ENCODE results near the gene CARS2. TPM values are rescaled to one million over a fixed set of nuclear protein-coding genes. Genes with fewer than 3 reads are reported as not detected.

The CARS2 gene
- total and polyA plus RNA-seq, 2 experiments from 2014 or later: 39.0 to 53.5 TPM

DNA sequence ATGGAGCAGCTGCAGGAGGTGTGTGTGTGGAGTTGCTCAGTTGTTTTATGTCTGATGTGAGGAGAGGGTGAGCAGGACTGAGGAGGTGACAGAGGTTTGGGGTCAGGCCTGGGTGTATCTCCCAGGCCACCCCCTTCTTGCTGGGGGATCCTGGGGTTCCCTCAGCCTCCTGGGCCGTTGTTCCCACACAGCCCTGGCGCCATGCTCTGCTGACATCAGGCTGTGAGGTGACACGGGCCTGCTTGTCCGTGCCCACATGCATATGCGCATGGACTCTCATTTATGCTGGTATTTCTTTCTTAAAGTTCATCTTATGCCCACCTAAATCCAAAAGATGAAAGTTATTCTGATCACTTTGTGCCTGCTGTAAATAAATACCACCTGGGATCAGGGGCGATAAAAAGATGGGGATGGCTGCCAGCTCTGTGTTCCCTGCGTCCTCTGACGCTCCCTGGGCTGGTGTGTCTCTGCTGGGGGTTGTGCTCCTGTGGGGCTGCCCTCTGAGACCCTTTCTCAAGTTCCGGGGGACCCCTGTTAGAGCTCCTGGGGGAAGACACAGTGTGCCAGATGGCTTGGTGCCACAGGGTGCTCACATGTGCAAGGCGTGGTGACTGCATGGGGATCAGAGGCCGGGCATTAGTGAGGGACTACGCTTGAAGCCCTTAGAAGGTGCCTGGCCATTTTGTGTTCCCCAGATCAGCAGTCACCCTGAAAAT lies 78.0 kb downstream of the CARS2 start:
- Histone ChIP-seq H3K27ac (ENCODE audit: low read depth) (no peak overlapping the region), H3K9me2 (ENCODE audit: insufficient read depth) (no peaks in the 10 kb centered on the region), H3K36me3 (ENCODE audit: insufficient read depth) (no peaks in the 10 kb centered on the region), H3K27me3 (ENCODE audit: insufficient read depth) (no peaks in the 10 kb centered on the region), H3F3A (replicated peaks; ENCODE audit: low read depth) (no peaks in the 10 kb centered on the region), H3K4me2 (no peak overlapping the region), H3K79me2 (replicated peaks; ENCODE audit: insufficient read depth) (peaks cover 88% of the 10 kb centered on the region), H4K20me1 (replicated peaks; ENCODE audit: insufficient read depth) (peaks cover 28% of the 10 kb centered on the region), H3K4me1 (ENCODE audit: insufficient read depth) (no peaks in the 10 kb centered on the region), H3K4me3 (no peak overlapping the region), H2AFZ (no peak overlapping the region)
- no peak overlapping the region for H3K4me3 Mint-ChIP-seq
- peaks cover 9% of the 10 kb centered on the region; the same call in 2 of the 3 replicates for H3K4me1 Mint-ChIP-seq
- TF ChIP-seq JUNB (IDR thresholded peaks at IDR 0.05; ENCODE audit: unreplicated experiment): no peak
- no peak for TF ChIP-seq EZH2phosphoT487 (IDR thresholded peaks at IDR 0.05; ENCODE audit: unreplicated experiment)
- TF ChIP-seq, protein P1, sequence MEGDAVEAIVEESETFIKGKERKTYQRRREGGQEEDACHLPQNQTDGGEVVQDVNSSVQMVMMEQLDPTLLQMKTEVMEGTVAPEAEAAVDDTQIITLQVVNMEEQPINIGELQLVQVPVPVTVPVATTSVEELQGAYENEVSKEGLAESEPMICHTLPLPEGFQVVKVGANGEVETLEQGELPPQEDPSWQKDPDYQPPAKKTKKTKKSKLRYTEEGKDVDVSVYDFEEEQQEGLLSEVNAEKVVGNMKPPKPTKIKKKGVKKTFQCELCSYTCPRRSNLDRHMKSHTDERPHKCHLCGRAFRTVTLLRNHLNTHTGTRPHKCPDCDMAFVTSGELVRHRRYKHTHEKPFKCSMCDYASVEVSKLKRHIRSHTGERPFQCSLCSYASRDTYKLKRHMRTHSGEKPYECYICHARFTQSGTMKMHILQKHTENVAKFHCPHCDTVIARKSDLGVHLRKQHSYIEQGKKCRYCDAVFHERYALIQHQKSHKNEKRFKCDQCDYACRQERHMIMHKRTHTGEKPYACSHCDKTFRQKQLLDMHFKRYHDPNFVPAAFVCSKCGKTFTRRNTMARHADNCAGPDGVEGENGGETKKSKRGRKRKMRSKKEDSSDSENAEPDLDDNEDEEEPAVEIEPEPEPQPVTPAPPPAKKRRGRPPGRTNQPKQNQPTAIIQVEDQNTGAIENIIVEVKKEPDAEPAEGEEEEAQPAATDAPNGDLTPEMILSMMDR (conservative IDR thresholded peaks at IDR 0.05; ENCODE audit: low read depth in 2 of 2): no peak
- no peak for TF ChIP-seq ZNF114 (CRISPR knock-in tag; IDR thresholded peaks at IDR 0.05)
- no peak for TF ChIP-seq STAT1 (IDR thresholded peaks at IDR 0.05; ENCODE audit: unreplicated experiment)
- TF ChIP-seq, protein P2, sequence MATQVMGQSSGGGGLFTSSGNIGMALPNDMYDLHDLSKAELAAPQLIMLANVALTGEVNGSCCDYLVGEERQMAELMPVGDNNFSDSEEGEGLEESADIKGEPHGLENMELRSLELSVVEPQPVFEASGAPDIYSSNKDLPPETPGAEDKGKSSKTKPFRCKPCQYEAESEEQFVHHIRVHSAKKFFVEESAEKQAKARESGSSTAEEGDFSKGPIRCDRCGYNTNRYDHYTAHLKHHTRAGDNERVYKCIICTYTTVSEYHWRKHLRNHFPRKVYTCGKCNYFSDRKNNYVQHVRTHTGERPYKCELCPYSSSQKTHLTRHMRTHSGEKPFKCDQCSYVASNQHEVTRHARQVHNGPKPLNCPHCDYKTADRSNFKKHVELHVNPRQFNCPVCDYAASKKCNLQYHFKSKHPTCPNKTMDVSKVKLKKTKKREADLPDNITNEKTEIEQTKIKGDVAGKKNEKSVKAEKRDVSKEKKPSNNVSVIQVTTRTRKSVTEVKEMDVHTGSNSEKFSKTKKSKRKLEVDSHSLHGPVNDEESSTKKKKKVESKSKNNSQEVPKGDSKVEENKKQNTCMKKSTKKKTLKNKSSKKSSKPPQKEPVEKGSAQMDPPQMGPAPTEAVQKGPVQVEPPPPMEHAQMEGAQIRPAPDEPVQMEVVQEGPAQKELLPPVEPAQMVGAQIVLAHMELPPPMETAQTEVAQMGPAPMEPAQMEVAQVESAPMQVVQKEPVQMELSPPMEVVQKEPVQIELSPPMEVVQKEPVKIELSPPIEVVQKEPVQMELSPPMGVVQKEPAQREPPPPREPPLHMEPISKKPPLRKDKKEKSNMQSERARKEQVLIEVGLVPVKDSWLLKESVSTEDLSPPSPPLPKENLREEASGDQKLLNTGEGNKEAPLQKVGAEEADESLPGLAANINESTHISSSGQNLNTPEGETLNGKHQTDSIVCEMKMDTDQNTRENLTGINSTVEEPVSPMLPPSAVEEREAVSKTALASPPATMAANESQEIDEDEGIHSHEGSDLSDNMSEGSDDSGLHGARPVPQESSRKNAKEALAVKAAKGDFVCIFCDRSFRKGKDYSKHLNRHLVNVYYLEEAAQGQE (IDR thresholded peaks at IDR 0.05; ENCODE audit: unreplicated experiment): no peak
- TF ChIP-seq EZH2 (IDR thresholded peaks at IDR 0.05; ENCODE audit: low read depth, unreplicated experiment): no peak
- TF ChIP-seq ZNF331 (CRISPR knock-in tag; IDR thresholded peaks at IDR 0.05; ENCODE audit: low read depth): no peak
- TF ChIP-seq, protein P3, sequence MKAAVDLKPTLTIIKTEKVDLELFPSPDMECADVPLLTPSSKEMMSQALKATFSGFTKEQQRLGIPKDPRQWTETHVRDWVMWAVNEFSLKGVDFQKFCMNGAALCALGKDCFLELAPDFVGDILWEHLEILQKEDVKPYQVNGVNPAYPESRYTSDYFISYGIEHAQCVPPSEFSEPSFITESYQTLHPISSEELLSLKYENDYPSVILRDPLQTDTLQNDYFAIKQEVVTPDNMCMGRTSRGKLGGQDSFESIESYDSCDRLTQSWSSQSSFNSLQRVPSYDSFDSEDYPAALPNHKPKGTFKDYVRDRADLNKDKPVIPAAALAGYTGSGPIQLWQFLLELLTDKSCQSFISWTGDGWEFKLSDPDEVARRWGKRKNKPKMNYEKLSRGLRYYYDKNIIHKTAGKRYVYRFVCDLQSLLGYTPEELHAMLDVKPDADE (IDR thresholded peaks at IDR 0.05): no peak
- no peak for TF ChIP-seq CREB1 (CRISPR knock-in tag; IDR thresholded peaks at IDR 0.05; ENCODE audit: low read depth)
- TF ChIP-seq POLR2AphosphoS5 (IDR thresholded peaks at IDR 0.05; ENCODE audit: low read depth): no peak
- TF ChIP-seq, protein P4, sequence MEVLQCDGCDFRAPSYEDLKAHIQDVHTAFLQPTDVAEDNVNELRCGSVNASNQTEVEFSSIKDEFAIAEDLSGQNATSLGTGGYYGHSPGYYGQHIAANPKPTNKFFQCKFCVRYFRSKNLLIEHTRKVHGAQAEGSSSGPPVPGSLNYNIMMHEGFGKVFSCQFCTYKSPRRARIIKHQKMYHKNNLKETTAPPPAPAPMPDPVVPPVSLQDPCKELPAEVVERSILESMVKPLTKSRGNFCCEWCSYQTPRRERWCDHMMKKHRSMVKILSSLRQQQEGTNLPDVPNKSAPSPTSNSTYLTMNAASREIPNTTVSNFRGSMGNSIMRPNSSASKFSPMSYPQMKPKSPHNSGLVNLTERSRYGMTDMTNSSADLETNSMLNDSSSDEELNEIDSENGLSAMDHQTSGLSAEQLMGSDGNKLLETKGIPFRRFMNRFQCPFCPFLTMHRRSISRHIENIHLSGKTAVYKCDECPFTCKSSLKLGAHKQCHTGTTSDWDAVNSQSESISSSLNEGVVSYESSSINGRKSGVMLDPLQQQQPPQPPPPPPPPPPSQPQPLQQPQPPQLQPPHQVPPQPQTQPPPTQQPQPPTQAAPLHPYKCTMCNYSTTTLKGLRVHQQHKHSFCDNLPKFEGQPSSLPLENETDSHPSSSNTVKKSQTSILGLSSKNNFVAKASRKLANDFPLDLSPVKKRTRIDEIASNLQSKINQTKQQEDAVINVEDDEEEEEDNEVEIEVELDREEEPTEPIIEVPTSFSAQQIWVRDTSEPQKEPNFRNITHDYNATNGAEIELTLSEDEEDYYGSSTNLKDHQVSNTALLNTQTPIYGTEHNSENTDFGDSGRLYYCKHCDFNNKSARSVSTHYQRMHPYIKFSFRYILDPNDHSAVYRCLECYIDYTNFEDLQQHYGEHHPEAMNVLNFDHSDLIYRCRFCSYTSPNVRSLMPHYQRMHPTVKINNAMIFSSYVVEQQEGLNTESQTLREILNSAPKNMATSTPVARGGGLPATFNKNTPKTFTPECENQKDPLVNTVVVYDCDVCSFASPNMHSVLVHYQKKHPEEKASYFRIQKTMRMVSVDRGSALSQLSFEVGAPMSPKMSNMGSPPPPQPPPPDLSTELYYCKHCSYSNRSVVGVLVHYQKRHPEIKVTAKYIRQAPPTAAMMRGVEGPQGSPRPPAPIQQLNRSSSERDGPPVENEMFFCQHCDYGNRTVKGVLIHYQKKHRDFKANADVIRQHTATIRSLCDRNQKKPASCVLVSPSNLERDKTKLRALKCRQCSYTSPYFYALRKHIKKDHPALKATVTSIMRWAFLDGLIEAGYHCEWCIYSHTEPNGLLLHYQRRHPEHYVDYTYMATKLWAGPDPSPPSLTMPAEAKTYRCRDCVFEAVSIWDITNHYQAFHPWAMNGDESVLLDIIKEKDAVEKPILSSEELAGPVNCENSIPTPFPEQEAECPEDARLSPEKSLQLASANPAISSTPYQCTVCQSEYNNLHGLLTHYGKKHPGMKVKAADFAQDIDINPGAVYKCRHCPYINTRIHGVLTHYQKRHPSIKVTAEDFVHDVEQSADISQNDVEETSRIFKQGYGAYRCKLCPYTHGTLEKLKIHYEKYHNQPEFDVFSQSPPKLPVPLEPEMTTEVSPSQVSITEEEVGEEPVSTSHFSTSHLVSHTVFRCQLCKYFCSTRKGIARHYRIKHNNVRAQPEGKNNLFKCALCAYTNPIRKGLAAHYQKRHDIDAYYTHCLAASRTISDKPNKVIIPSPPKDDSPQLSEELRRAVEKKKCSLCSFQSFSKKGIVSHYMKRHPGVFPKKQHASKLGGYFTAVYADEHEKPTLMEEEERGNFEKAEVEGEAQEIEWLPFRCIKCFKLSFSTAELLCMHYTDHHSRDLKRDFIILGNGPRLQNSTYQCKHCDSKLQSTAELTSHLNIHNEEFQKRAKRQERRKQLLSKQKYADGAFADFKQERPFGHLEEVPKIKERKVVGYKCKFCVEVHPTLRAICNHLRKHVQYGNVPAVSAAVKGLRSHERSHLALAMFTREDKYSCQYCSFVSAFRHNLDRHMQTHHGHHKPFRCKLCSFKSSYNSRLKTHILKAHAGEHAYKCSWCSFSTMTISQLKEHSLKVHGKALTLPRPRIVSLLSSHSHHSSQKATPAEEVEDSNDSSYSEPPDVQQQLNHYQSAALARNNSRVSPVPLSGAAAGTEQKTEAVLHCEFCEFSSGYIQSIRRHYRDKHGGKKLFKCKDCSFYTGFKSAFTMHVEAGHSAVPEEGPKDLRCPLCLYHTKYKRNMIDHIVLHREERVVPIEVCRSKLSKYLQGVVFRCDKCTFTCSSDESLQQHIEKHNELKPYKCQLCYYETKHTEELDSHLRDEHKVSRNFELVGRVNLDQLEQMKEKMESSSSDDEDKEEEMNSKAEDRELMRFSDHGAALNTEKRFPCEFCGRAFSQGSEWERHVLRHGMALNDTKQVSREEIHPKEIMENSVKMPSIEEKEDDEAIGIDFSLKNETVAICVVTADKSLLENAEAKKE (CRISPR knock-in tag; IDR thresholded peaks at IDR 0.05): no peak
- no peak for TF ChIP-seq NANOG (IDR thresholded peaks at IDR 0.05; ENCODE audit: borderline replicate concordance)
- DNase-seq (ENCODE audit: low spot score) (no peak), ATAC-seq (no peak)
- peaks cover 5% of the 10 kb centered on the region for H3K27me3 Mint-ChIP-seq (ENCODE audit: insufficient read depth, low read depth, poor library complexity)
- H3K27ac Mint-ChIP-seq: 0 out of 2 replicates have a peak overlapping the region, but pooled peaks have one; percentile 16
- peaks cover 4% of the 10 kb centered on the region; the same call in 1 of the 3 replicates for H3K9me3 Mint-ChIP-seq
- H3K36me3 Mint-ChIP-seq (ENCODE audit: low read depth): peaks cover 54% of the 10 kb centered on the region

All from GM23338 (cell line).